GM12892 (cell line): Measurements from ENCODE around the gene GM2A.

Experiments
- POLR2A ChIP-seq: IDR thresholded peaks from 2 replicates; pipeline ENCODE4 v1.6.1; 2011; ENCODE audit warnings: low read depth, low read length, control low read depth
- TAF1 ChIP-seq: IDR thresholded peaks from 2 replicates; pipeline ENCODE4 v1.6.1; 2011; ENCODE audit warnings: low read depth, mild to moderate bottlenecking, control low read depth, low read length, borderline replicate concordance

DNA sequence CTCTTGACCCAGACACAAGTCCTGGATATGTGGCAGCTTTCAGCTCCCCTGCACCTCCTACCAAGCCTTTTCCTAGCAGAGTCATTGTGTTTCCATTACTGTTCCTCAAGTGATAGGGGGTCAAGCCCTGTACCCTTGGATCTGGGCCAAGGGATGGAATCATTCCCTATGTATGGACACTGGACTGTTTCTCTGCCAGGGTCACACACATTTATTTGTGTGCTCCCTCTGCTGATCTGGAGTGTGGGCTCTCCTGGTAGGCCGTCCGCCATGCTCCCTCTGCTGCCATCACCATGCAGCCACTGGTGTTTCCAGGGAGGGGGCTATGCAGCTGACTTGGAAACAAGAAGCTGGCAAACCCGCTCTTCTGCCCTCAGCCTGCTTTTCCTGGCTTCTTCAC, 9.5 kb downstream of the GM2A start:
- TF ChIP-seq POLR2A (no peak), TAF1 (no peak)
